Naive B cell (primary cell): Measurements from ENCODE around the gene C4orf50. TPM values are rescaled to one million over a fixed set of nuclear protein-coding genes. Genes with fewer than 3 reads are reported as not detected.
"Not testable (repeated sequence)": the region's sequence is repeated elsewhere in the genome, so short reads cannot be mapped to it uniquely, and the experiment has no call there.

Experiments used
- ATAC-seq, 2 donors: fragments of 150-1000 bp; cut with Tn5 transposase; 2 replicates each; pipeline ENCODE4 v1.10.0; 2021; ENCODE audit warnings: low read depth in 2 of 2, mild to moderate bottlenecking in 2 of 2, moderate library complexity in 2 of 2
- DNase-seq: peaks from one replicate; pipeline ENCODE4 v3.0.0; 2022
- H3K27ac Mint-ChIP-seq, 6 donors: one replicate each; pipeline ENCODE4 v1.8.0; 2020 to 2022; ENCODE audit warnings: mild to moderate bottlenecking in 6 of 6, mixed read lengths in 6 of 6, moderate library complexity in 5 of 6, inconsistent platforms in 2 of 6
- H3K27me3 Mint-ChIP-seq, 3 donors: one replicate each; pipeline ENCODE4 v1.8.0; 2021 to 2022; ENCODE audit warnings: mixed read lengths in 3 of 3, mild to moderate bottlenecking in 1 of 3
- H3K36me3 Mint-ChIP-seq, 2 donors: one replicate each; pipeline ENCODE4 v1.8.0; 2020 to 2022; ENCODE audit warnings: mixed read lengths in 2 of 2, inconsistent platforms in 1 of 2, mild to moderate bottlenecking in 1 of 2
- H3K4me1 Mint-ChIP-seq, 3 donors: one replicate each; pipeline ENCODE4 v1.8.0; 2020 to 2022; ENCODE audit warnings: mixed read lengths in 3 of 3, inconsistent platforms in 1 of 3, mild to moderate bottlenecking in 1 of 3, moderate library complexity in 1 of 3
- H3K4me3 Mint-ChIP-seq, 8 donors: one replicate each; pipeline ENCODE4 v1.8.0; 2020 to 2022; ENCODE audit warnings: mild to moderate bottlenecking in 8 of 8, mixed read lengths in 8 of 8, moderate library complexity in 8 of 8, inconsistent platforms in 2 of 8
- H3K9me3 Mint-ChIP-seq, 7 donors: one replicate each; pipeline ENCODE4 v1.8.0; 2020 to 2022; ENCODE audit warnings: mixed read lengths in 7 of 7, mild to moderate bottlenecking in 5 of 7, inconsistent platforms in 2 of 7, moderate library complexity in 1 of 7
- polyA plus RNA-seq, 6 donors: library from polyadenylated mRNA; unstranded; fragments of 300-500 nt; fragmentation: Illumina TruSeq; gene quantifications; one replicate each; pipeline ENCODE4 v1.2.3, GENCODE V29; 2021; ENCODE audit warnings: low read depth in 6 of 6

Gene C4orf50
- polyA plus RNA-seq, 6 donors from 2014 or later = not detected

- H3K4me1 Mint-ChIP-seq, DNase-seq, H3K4me3 Mint-ChIP-seq, H3K27ac Mint-ChIP-seq, H3K9me3 Mint-ChIP-seq, ATAC-seq: not testable (repeated sequence)
- H3K27me3 Mint-ChIP-seq = peaks cover 10 to 27% (median 25%) of the 10 kb centered on the region in 3 donors
- peaks cover 0 to 13% of the 10 kb centered on the region in 2 donors for H3K36me3 Mint-ChIP-seq
Measured at GRCh38 chr4:6003485-6003884, 14.7 kb downstream of the C4orf50 start.

GRCh38 chr4:6002926-6003325, 15.3 kb downstream of the C4orf50 start:
- Mint-ChIP-seq H3K36me3 (peaks cover 0 to 13% of the 10 kb centered on the region in 2 donors), H3K27me3 (peaks cover 14 to 29% (median 26%) of the 10 kb centered on the region in 3 donors), H3K9me3 (peaks cover 0 to 5% (median 0%) of the 10 kb centered on the region in 7 donors), H3K27ac (no peak overlapping the region), H3K4me1 (peaks cover 0 to 4% (median 0%) of the 10 kb centered on the region in 3 donors), H3K4me3 (no peak overlapping the region)
- no peak for ATAC-seq
- no peak for DNase-seq

DNA sequence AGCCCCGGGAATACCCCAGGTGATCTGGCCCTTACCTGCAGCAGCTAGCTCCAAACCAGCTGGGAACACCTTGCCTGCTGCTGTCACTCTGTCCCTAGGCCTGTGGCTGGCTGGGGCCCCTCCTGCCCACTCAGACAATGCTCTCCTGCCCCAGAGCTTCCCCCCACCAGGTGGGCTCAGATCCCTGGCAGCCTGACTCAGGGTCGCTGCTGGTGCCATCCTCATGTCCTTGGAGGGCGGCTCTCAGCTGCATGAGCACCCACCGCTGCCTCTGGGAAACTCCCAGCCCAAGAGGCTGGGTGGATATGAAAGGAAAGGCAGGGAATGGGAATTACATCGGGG, 15.8 kb downstream of the C4orf50 start:
- no peak for ATAC-seq
- peaks cover 18 to 25% (median 21%) of the 10 kb centered on the region in 3 donors for H3K27me3 Mint-ChIP-seq
- H3K27ac Mint-ChIP-seq = no peak overlapping the region
- peaks cover 0 to 5% (median 0%) of the 10 kb centered on the region in 7 donors for H3K9me3 Mint-ChIP-seq
- H3K4me3 Mint-ChIP-seq = no peak overlapping the region
- peaks cover 0 to 9% of the 10 kb centered on the region in 2 donors for H3K36me3 Mint-ChIP-seq
- H3K4me1 Mint-ChIP-seq = peaks cover 0 to 1% (median 0%) of the 10 kb centered on the region in 3 donors
- no peak for DNase-seq

- Mint-ChIP-seq H3K4me3 (no peak overlapping the region), H3K27ac (no peak overlapping the region), H3K27me3 (peaks cover 15 to 22% (median 20%) of the 10 kb centered on the region in 3 donors), H3K36me3 (peaks cover 0 to 3% of the 10 kb centered on the region in 2 donors), H3K4me1 (no peaks in the 10 kb centered on the region), H3K9me3 (peaks cover 0 to 2% (median 0%) of the 10 kb centered on the region in 7 donors)
- DNase-seq (no peak), ATAC-seq (no peak)
Measured at GRCh38 chr4:6001680-6002491, 16.3 kb downstream of the C4orf50 start.

- H3K4me1 Mint-ChIP-seq = peaks cover 0 to 6% (median 0%) of the 10 kb centered on the region in 3 donors
- H3K9me3 Mint-ChIP-seq = peaks cover 0 to 2% (median 0%) of the 10 kb centered on the region in 7 donors
- no peak for ATAC-seq
- H3K27ac Mint-ChIP-seq = no peak overlapping the region
- no peak overlapping the region for H3K4me3 Mint-ChIP-seq
- H3K27me3 Mint-ChIP-seq = peaks cover 17 to 35% (median 34%) of the 10 kb centered on the region in 3 donors
- H3K36me3 Mint-ChIP-seq = no peaks in the 10 kb centered on the region
- DNase-seq = no peak
Measured at GRCh38 chr4:5999830-6000365, 18.3 kb downstream of the C4orf50 start.

DNA sequence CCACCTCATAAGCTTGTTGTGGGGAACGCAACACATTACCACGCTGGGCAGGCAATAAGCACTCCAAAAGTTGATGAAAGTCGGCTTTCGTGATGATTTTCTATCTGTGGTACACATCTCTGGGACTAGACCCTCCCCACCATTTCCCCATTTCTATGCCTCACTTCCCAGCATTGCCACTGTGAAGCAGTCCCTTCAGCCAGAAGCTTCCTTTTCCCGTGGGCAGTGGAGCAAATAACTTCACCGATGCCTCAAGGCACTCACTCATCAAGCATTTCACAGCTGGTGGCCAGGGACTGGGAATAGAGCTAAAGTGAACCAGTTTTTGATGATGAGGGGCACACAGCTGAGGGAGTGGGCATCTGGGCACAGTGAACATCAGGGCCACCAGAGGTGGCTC, 18.9 kb downstream of the C4orf50 start:
- peaks cover 17 to 35% (median 34%) of the 10 kb centered on the region in 3 donors for H3K27me3 Mint-ChIP-seq
- ATAC-seq = no peak
- peaks cover 0 to 2% (median 0%) of the 10 kb centered on the region in 7 donors for H3K9me3 Mint-ChIP-seq
- peaks cover 0 to 6% (median 0%) of the 10 kb centered on the region in 3 donors for H3K4me1 Mint-ChIP-seq
- no peak overlapping the region for H3K27ac Mint-ChIP-seq
- no peaks in the 10 kb centered on the region for H3K36me3 Mint-ChIP-seq
- DNase-seq = no peak
- H3K4me3 Mint-ChIP-seq = no peak overlapping the region

- no peak for DNase-seq
- Mint-ChIP-seq H3K4me3 (no peak overlapping the region), H3K27ac (no peak overlapping the region), H3K9me3 (peaks cover 0 to 2% (median 0%) of the 10 kb centered on the region in 7 donors), H3K27me3 (peaks cover 17 to 35% (median 34%) of the 10 kb centered on the region in 3 donors), H3K4me1 (peaks cover 0 to 6% (median 0%) of the 10 kb centered on the region in 3 donors), H3K36me3 (no peaks in the 10 kb centered on the region)
- no peak for ATAC-seq
Measured at GRCh38 chr4:5998333-5998936, 19.8 kb downstream of the C4orf50 start.

- Mint-ChIP-seq H3K27ac (peak overlapping the region in 1 of 6 donors; percentile 57), H3K4me1 (peaks cover 0 to 6% (median 6%) of the 10 kb centered on the region in 3 donors), H3K36me3 (no peaks in the 10 kb centered on the region), H3K9me3 (peaks cover 0 to 2% (median 0%) of the 10 kb centered on the region in 7 donors), H3K4me3 (no peak overlapping the region), H3K27me3 (peaks cover 17 to 47% (median 42%) of the 10 kb centered on the region in 3 donors)
- no peak for DNase-seq
- ATAC-seq = no peak
Measured at GRCh38 chr4:5996641-5997040, 21.6 kb downstream of the C4orf50 start.

- Mint-ChIP-seq H3K27ac (peak overlapping the region in 2 of 6 donors; percentile 57 to 67), H3K36me3 (no peaks in the 10 kb centered on the region), H3K4me1 (peaks cover 0 to 6% (median 6%) of the 10 kb centered on the region in 3 donors), H3K27me3 (peaks cover 17 to 51% (median 47%) of the 10 kb centered on the region in 3 donors), H3K9me3 (peaks cover 0 to 2% (median 0%) of the 10 kb centered on the region in 7 donors), H3K4me3 (no peak overlapping the region)
- ATAC-seq (no peak), DNase-seq (no peak)
Measured at GRCh38 chr4:5995901-5996623, 22.2 kb downstream of the C4orf50 start.

DNA sequence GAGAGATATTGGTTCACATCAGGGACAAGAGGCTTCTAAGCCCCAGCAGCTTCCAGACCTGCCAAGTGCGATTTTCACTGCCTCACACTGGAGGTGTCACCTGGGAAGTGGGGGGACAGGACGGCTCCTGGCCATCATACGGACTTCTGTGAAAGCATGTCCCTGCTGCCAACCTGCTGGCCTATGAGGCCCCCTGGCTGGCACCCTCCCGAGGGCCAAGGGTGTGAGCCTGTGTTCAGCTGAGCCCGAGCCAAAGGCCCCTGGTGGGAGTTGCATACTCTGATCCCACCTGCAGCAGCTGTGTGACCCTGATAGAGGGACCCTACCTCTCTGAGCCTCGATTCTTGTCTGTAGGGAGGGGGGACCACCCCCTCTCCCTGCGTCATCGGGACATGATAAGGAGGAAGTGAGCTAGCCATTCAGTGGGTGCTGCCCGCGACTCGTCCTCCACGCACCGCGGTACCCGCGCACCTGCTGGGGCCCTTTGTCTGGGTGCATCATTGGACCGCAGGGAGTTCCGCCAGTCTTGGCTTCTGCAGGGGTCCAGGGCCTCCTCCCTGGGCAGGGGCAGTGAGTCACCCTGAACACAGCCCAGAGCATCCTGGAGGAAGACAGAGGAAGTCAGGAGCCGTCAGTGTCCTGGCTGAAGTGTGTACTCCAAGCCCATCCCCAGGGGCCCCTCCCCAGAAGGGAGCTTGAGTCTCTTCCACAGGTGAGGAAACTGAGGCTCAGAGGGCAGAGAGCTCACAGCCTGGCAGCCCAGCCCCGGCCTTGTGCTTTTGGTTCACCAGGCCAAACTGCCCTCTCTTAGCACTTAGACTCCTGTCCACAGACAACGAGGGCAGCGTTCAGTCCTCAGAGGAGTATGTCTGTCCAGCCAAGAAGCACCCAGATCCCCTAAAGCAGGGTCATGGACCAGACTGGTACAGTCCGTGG, 24.1 kb downstream of the C4orf50 start:
- peaks cover 17 to 63% (median 61%) of the 10 kb centered on the region in 3 donors for H3K27me3 Mint-ChIP-seq
- H3K36me3 Mint-ChIP-seq = no peaks in the 10 kb centered on the region
- peaks cover 0 to 6% (median 6%) of the 10 kb centered on the region in 3 donors for H3K4me1 Mint-ChIP-seq
- H3K4me3 Mint-ChIP-seq = peak overlapping the region in 1 of 8 donors; percentile 42
- ATAC-seq = no peak
- H3K27ac Mint-ChIP-seq = no peak overlapping the region
- DNase-seq = no peak
- peaks cover 0 to 4% (median 0%) of the 10 kb centered on the region in 7 donors for H3K9me3 Mint-ChIP-seq

DNA sequence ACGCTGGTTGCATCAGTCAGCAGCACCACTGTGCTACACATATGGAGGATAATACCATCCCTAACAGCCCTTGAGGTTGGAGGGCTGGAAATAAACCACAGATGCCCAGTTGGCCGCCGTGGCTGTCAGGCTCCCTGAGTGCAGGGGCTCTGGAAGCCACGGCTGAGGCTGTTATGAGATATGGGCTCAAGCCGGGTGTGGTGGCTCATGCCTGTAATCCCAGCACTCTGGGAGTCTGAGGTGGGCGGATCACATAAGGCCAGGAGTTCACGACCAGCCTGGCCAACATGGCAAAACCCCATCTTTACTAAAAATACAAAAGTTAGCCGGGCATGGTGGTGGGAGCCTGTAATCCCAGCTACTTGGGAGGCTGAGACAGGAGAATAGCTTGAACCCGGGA, 24.9 kb downstream of the C4orf50 start:
- not testable (repeated sequence) for ATAC-seq, H3K4me1 Mint-ChIP-seq, H3K36me3 Mint-ChIP-seq, H3K27ac Mint-ChIP-seq, H3K9me3 Mint-ChIP-seq, DNase-seq
- H3K4me3 Mint-ChIP-seq = peak overlapping the region in 1 of 8 donors; percentile 59
- H3K27me3 Mint-ChIP-seq = peaks cover 22 to 63% (median 61%) of the 10 kb centered on the region in 3 donors

DNA sequence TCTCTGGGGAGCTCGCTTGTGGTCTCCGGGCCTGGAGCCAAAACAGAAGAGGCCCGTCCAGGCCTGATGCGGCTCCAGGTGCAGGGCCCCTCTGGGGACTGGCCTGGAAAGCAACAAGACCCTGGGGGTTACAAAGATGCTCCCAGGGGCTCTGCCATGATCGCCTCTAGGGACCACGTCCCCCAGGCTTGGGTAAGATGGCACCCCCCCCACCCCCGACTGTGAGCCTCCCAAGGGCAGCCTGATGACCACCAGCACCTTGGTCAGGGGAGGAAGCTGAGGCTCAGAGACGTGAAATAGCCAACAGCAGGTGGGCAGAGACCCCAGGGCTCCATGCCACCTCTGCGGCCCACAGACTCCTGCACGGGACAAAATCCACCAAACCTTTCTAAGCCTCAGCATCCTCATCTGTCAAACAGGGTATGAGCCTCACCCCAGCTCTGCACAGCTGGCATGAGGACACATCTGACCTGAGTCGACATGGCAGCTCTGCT, 25.4 kb downstream of the C4orf50 start:
- no peak for ATAC-seq
- Mint-ChIP-seq H3K27ac (no peak overlapping the region), H3K4me3 (peak overlapping the region in 2 of 8 donors; percentile 5 to 59), H3K9me3 (peaks cover 0 to 4% (median 0%) of the 10 kb centered on the region in 7 donors), H3K27me3 (peaks cover 18 to 61% (median 60%) of the 10 kb centered on the region in 3 donors), H3K36me3 (no peaks in the 10 kb centered on the region), H3K4me1 (peaks cover 0 to 6% (median 6%) of the 10 kb centered on the region in 3 donors)
- DNase-seq = no peak
